ENCODE measurements around the gene STAT2. TPM values are rescaled to one million over a fixed set of nuclear protein-coding genes. Genes with fewer than 3 reads are reported as not detected.

Gene STAT2
- total and polyA plus RNA-seq, 5 donors from 2014 or later: 67.9 to 190 (median 85.2) TPM

GRCh38 chr12:56304872-56305590, 54.9 kb downstream of the STAT2 start:
- H3K4me1 ChIP-seq (ENCODE audit: control insufficient read depth, insufficient read depth, low read length, poor library complexity, severe bottlenecking): peaks cover 20% of the 10 kb centered on the region
- peaks cover 23% of the 10 kb centered on the region for H3K36me3 ChIP-seq (ENCODE audit: control insufficient read depth, insufficient read depth, low read length)
- H3K27ac Mint-ChIP-seq: peak overlapping the region in 1 of 3 donors; percentile 14
- H3K9me3 Mint-ChIP-seq: no peaks in the 10 kb centered on the region
- peaks cover 8% of the 10 kb centered on the region for H3K36me3 Mint-ChIP-seq
- no peak overlapping the region for H3K4me3 ChIP-seq (ENCODE audit: low read depth, low read length)
- peaks cover 9 to 22% (median 16%) of the 10 kb centered on the region in 4 donors for H3K4me1 Mint-ChIP-seq
- no peaks in the 10 kb centered on the region for H3K9me3 ChIP-seq (ENCODE audit: control insufficient read depth in 2 of 2, low read length in 2 of 2)
- H3K27me3 ChIP-seq (ENCODE audit: control insufficient read depth, insufficient read depth, low read length): no peaks in the 10 kb centered on the region
- ATAC-seq (ENCODE audit: low read depth in 2 of 2) (no peak), DNase-seq (no peak)
- H3K27ac ChIP-seq (ENCODE audit: insufficient read depth, low read length, poor library complexity, severe bottlenecking): no peak overlapping the region
- no peak overlapping the region for H3K4me3 Mint-ChIP-seq
- no peaks in the 10 kb centered on the region for H3K27me3 Mint-ChIP-seq

GRCh38 chr12:56304276-56304675, 55.6 kb downstream of the STAT2 start:
- no peak for DNase-seq
- peak overlapping the region in 1 of 3 donors; percentile 62 for H3K27ac Mint-ChIP-seq
- no peak overlapping the region for H3K4me3 ChIP-seq (ENCODE audit: low read depth, low read length)
- peaks cover 18% of the 10 kb centered on the region for H3K36me3 ChIP-seq (ENCODE audit: control insufficient read depth, insufficient read depth, low read length)
- peaks cover 4% of the 10 kb centered on the region for H3K36me3 Mint-ChIP-seq
- H3K27me3 Mint-ChIP-seq: no peaks in the 10 kb centered on the region
- H3K9me3 Mint-ChIP-seq: no peaks in the 10 kb centered on the region
- no peak overlapping the region for H3K27ac ChIP-seq (ENCODE audit: insufficient read depth, low read length, poor library complexity, severe bottlenecking)
- no peaks in the 10 kb centered on the region for H3K27me3 ChIP-seq (ENCODE audit: control insufficient read depth, insufficient read depth, low read length)
- no peak for ATAC-seq (ENCODE audit: low read depth in 2 of 2)
- peaks cover 11 to 27% (median 19%) of the 10 kb centered on the region in 4 donors for H3K4me1 Mint-ChIP-seq
- no peaks in the 10 kb centered on the region for H3K9me3 ChIP-seq (ENCODE audit: control insufficient read depth in 2 of 2, low read length in 2 of 2)
- no peak overlapping the region for H3K4me3 Mint-ChIP-seq
- H3K4me1 ChIP-seq (ENCODE audit: control insufficient read depth, insufficient read depth, low read length, poor library complexity, severe bottlenecking): peaks cover 24% of the 10 kb centered on the region

- DNase-seq (no peak), ATAC-seq (ENCODE audit: low read depth in 2 of 2) (no peak)
- H3K9me3 Mint-ChIP-seq: no peaks in the 10 kb centered on the region
- peaks cover 12% of the 10 kb centered on the region for H3K36me3 Mint-ChIP-seq
- H3K27ac ChIP-seq (ENCODE audit: insufficient read depth, low read length, poor library complexity, severe bottlenecking): peak overlapping the region; percentile 98
- H3K27me3 ChIP-seq (ENCODE audit: control insufficient read depth, insufficient read depth, low read length): no peaks in the 10 kb centered on the region
- H3K4me1 ChIP-seq (ENCODE audit: control insufficient read depth, insufficient read depth, low read length, poor library complexity, severe bottlenecking): peaks cover 46% of the 10 kb centered on the region
- H3K4me3 ChIP-seq (ENCODE audit: low read depth, low read length): peak overlapping the region; percentile 89
- peak overlapping the region; percentile 94 to 99 (median 96) for H3K4me3 Mint-ChIP-seq
- peaks cover 15 to 59% (median 44%) of the 10 kb centered on the region in 4 donors for H3K4me1 Mint-ChIP-seq
- no peaks in the 10 kb centered on the region for H3K27me3 Mint-ChIP-seq
- peak overlapping the region; percentile 95 to 98 (median 96) for H3K27ac Mint-ChIP-seq
- peaks cover 12% of the 10 kb centered on the region for H3K36me3 ChIP-seq (ENCODE audit: control insufficient read depth, insufficient read depth, low read length)
- no peaks in the 10 kb centered on the region for H3K9me3 ChIP-seq (ENCODE audit: control insufficient read depth in 2 of 2, low read length in 2 of 2)
Measured at GRCh38 chr12:56300644-56301464, 59.1 kb downstream of the STAT2 start.

GRCh38 chr12:56299853-56300643, 59.9 kb downstream of the STAT2 start, which contains the start of gene CS:
TSS of gene CS (minus strand) at chr12:56300330. CDS start at chr12:56300201, 129 bp downstream.
- Histone ChIP-seq H3K9me3 (ENCODE audit: control insufficient read depth in 2 of 2, low read length in 2 of 2) (no peaks in the 10 kb centered on the region), H3K36me3 (ENCODE audit: control insufficient read depth, insufficient read depth, low read length) (peaks cover 12% of the 10 kb centered on the region), H3K4me1 (ENCODE audit: control insufficient read depth, insufficient read depth, low read length, poor library complexity, severe bottlenecking) (peaks cover 46% of the 10 kb centered on the region), H3K4me3 (ENCODE audit: low read depth, low read length) (peak within 1 kb of the TSS; percentile 97), H3K27ac (ENCODE audit: insufficient read depth, low read length, poor library complexity, severe bottlenecking) (peak within 1 kb of the TSS; percentile 98), H3K27me3 (ENCODE audit: control insufficient read depth, insufficient read depth, low read length) (no peaks in the 10 kb centered on the region)
- ATAC-seq (ENCODE audit: low read depth in 2 of 2) (peak; percentile 96), DNase-seq (peak; percentile 99)
- peaks cover 12% of the 10 kb centered on the region for H3K36me3 Mint-ChIP-seq
- no peaks in the 10 kb centered on the region for H3K9me3 Mint-ChIP-seq
- H3K27ac Mint-ChIP-seq: peak within 1 kb of the TSS; percentile 95 to 98 (median 96)
- H3K4me3 Mint-ChIP-seq: peak within 1 kb of the TSS; percentile 94 to 99 (median 96)
- no peaks in the 10 kb centered on the region for H3K27me3 Mint-ChIP-seq
- peaks cover 15 to 59% (median 44%) of the 10 kb centered on the region in 4 donors for H3K4me1 Mint-ChIP-seq

GRCh38 chr12:56299308-56299852, 60.5 kb downstream of the STAT2 start:
- Mint-ChIP-seq H3K4me3 (peak overlapping the region; percentile 94 to 99 (median 96)), H3K27ac (peak overlapping the region; percentile 94 to 98 (median 95)), H3K27me3 (no peaks in the 10 kb centered on the region), H3K4me1 (peaks cover 15 to 59% (median 46%) of the 10 kb centered on the region in 4 donors), H3K36me3 (peaks cover 12% of the 10 kb centered on the region), H3K9me3 (no peaks in the 10 kb centered on the region)
- Histone ChIP-seq H3K27me3 (ENCODE audit: control insufficient read depth, insufficient read depth, low read length) (no peaks in the 10 kb centered on the region), H3K4me3 (ENCODE audit: low read depth, low read length) (peak overlapping the region; percentile 97), H3K27ac (ENCODE audit: insufficient read depth, low read length, poor library complexity, severe bottlenecking) (peak overlapping the region; percentile 98), H3K36me3 (ENCODE audit: control insufficient read depth, insufficient read depth, low read length) (peaks cover 16% of the 10 kb centered on the region), H3K4me1 (ENCODE audit: control insufficient read depth, insufficient read depth, low read length, poor library complexity, severe bottlenecking) (peaks cover 46% of the 10 kb centered on the region), H3K9me3 (ENCODE audit: control insufficient read depth in 2 of 2, low read length in 2 of 2) (no peaks in the 10 kb centered on the region)
- ATAC-seq (ENCODE audit: low read depth in 2 of 2) (peak in 1 of 2 donors; percentile 0), DNase-seq (peak in 2 of 3 donors; percentile 55 to 72)

GRCh38 chr12:56298828-56299227, 61.1 kb downstream of the STAT2 start:
- Histone ChIP-seq H3K9me3 (ENCODE audit: control insufficient read depth in 2 of 2, low read length in 2 of 2) (no peaks in the 10 kb centered on the region), H3K4me3 (ENCODE audit: low read depth, low read length) (peak overlapping the region; percentile 97), H3K27ac (ENCODE audit: insufficient read depth, low read length, poor library complexity, severe bottlenecking) (peak overlapping the region; percentile 98), H3K4me1 (ENCODE audit: control insufficient read depth, insufficient read depth, low read length, poor library complexity, severe bottlenecking) (peaks cover 46% of the 10 kb centered on the region), H3K36me3 (ENCODE audit: control insufficient read depth, insufficient read depth, low read length) (peaks cover 21% of the 10 kb centered on the region), H3K27me3 (ENCODE audit: control insufficient read depth, insufficient read depth, low read length) (no peaks in the 10 kb centered on the region)
- DNase-seq (peak in 1 of 3 donors; percentile 18), ATAC-seq (ENCODE audit: low read depth in 2 of 2) (no peak)
- Mint-ChIP-seq H3K27ac (peak overlapping the region; percentile 81 to 98 (median 94)), H3K4me1 (peaks cover 15 to 63% (median 47%) of the 10 kb centered on the region in 4 donors), H3K9me3 (no peaks in the 10 kb centered on the region), H3K27me3 (no peaks in the 10 kb centered on the region), H3K36me3 (peaks cover 12% of the 10 kb centered on the region), H3K4me3 (peak overlapping the region; percentile 94 to 99 (median 96))

GRCh38 chr12:56297400-56297799, 62.5 kb downstream of the STAT2 start:
- Mint-ChIP-seq H3K4me3 (peak overlapping the region in 3 of 4 donors; percentile 50 to 99 (median 68)), H3K36me3 (peaks cover 12% of the 10 kb centered on the region), H3K27ac (peak overlapping the region; percentile 48 to 91 (median 55)), H3K27me3 (no peaks in the 10 kb centered on the region), H3K9me3 (no peaks in the 10 kb centered on the region), H3K4me1 (peaks cover 17 to 69% (median 48%) of the 10 kb centered on the region in 4 donors)
- Histone ChIP-seq H3K27ac (ENCODE audit: insufficient read depth, low read length, poor library complexity, severe bottlenecking) (peak overlapping the region; percentile 38), H3K36me3 (ENCODE audit: control insufficient read depth, insufficient read depth, low read length) (peaks cover 23% of the 10 kb centered on the region), H3K4me1 (ENCODE audit: control insufficient read depth, insufficient read depth, low read length, poor library complexity, severe bottlenecking) (peaks cover 43% of the 10 kb centered on the region), H3K9me3 (ENCODE audit: control insufficient read depth in 2 of 2, low read length in 2 of 2) (no peaks in the 10 kb centered on the region), H3K27me3 (ENCODE audit: control insufficient read depth, insufficient read depth, low read length) (no peaks in the 10 kb centered on the region), H3K4me3 (ENCODE audit: low read depth, low read length) (peak overlapping the region; percentile 11)
- ATAC-seq (ENCODE audit: low read depth in 2 of 2) (no peak), DNase-seq (no peak)
